NCI-H2029 (cell line): ENCODE measurements around the gene CROT.

Experiments used
- DNase-seq: peaks from one replicate; lab custom pipeline; 2025; lab: John Stamatoyannopoulos, UW

CROT gene

GRCh38 chr7:87342231-87342630 lies 3.2 kb upstream of the CROT start:
- no peak for DNase-seq

GRCh38 chr7:87344446-87344845 lies 1.0 kb upstream of the CROT start:
- no peak for DNase-seq

- DNase-seq, result no peak
Observed at GRCh38 chr7:87345962-87346371, 503 bp downstream of the CROT start.

GRCh38 chr7:87347207-87347606 lies 1.7 kb downstream of the CROT start:
- DNase-seq, result no peak

- no peak for DNase-seq
Observed at GRCh38 chr7:87347664-87348063, 2.2 kb downstream of the CROT start.

- DNase-seq, result no peak
Observed at GRCh38 chr7:87354749-87355148, 9.3 kb downstream of the CROT start.

GRCh38 chr7:87356448-87356847 lies 11.0 kb downstream of the CROT start:
- DNase-seq, result no peak

- no peak for DNase-seq
Observed at GRCh38 chr7:87359366-87359765, 13.9 kb downstream of the CROT start.

GRCh38 chr7:87361320-87361719 lies 15.9 kb downstream of the CROT start:
- no peak for DNase-seq

GRCh38 chr7:87363342-87363741 lies 17.9 kb downstream of the CROT start:
- DNase-seq, result no peak

- no peak for DNase-seq
Observed at GRCh38 chr7:87364246-87364645, 18.8 kb downstream of the CROT start.

- no peak for DNase-seq
Observed at GRCh38 chr7:87369216-87369615, 23.8 kb downstream of the CROT start.

GRCh38 chr7:87370660-87371180 lies 25.3 kb downstream of the CROT start:
- DNase-seq, result no peak

- peak; percentile 3 for DNase-seq
Observed at GRCh38 chr7:87375662-87376435, 30.4 kb downstream of the CROT start.

- no peak for DNase-seq
Observed at GRCh38 chr7:87380905-87381304, 35.4 kb downstream of the CROT start.

GRCh38 chr7:87391020-87391701 lies 45.7 kb downstream of the CROT start:
- DNase-seq, result no peak

- no peak for DNase-seq
Observed at GRCh38 chr7:87395442-87396020, 50.1 kb downstream of the CROT start.

- no peak for DNase-seq
Observed at GRCh38 chr7:87398446-87398845, 53.0 kb downstream of the CROT start.

- no peak for DNase-seq
Observed at GRCh38 chr7:87404674-87405073, 59.2 kb downstream of the CROT start.

GRCh38 chr7:87411186-87411585 lies 65.7 kb downstream of the CROT start:
- no peak for DNase-seq

GRCh38 chr7:87413029-87413428 lies 67.6 kb downstream of the CROT start:
- no peak for DNase-seq

GRCh38 chr7:87413951-87414793 lies 68.7 kb downstream of the CROT start:
- DNase-seq, result no peak
